K562 (cell line): ENCODE results near the gene KCNN4. TPM values are rescaled to one million over a fixed set of nuclear protein-coding genes. Genes with fewer than 3 reads are reported as not detected.
A peak's percentile ranks its signal among the peaks of the same experiment; 100 is the strongest.

Experiments
- ATAC-seq: fragments of 200-7000 bp; cut with Tn5 transposase; 3 replicates; pipeline ENCODE4 v1.9.1; 2020; ENCODE audit warnings: moderate library complexity
- BruUV-seq: library from RNA; stranded (reverse); fragments of 400-500 nt; replicated peaks from 2 replicates; lab custom pipeline; 2021; lab: Mats Ljungman, UMichigan
- CTCF ChIA-PET: fragments of 300-600 bp; formaldehyde crosslinking; extraction: SDS; loops from one replicate; lab custom pipeline; 2021; ENCODE audit warnings: low intra/inter-chr PET ratio; lab: Yijun Ruan, JAX
- POLR2A ChIA-PET: fragments of 300-600, 350-650 bp; sonication (Branson Sonifier 250); formaldehyde crosslinking; extraction: SDS; loops from one replicate; lab custom pipeline; 2021; ENCODE audit warnings: antibody characterized with exemption, inconsistent platforms; lab: Yijun Ruan, JAX
- DNase-seq, 4 experiments: peaks; one replicate each; pipeline versions ENCODE4 v3.0.0 to v3.0.0-alpha.2; 2011 to 2018; ENCODE audit warnings: low spot score in 3 of 4, mixed read lengths in 3 of 4; ENCODE audit errors: extremely low read depth in 1 of 4
- FAIRE-seq: peaks from 2 replicates; lab custom pipeline; 2011; peaks lifted over from hg19 to GRCh38; lab: Jason Lieb, UNC
- H2AFZ ChIP-seq: 2 replicates; pipeline ENCODE4 v1.6.0; 2011; ENCODE audit warnings: low read depth, low read length, control low read depth, inconsistent platforms
- H3K27ac ChIP-seq: fragments of 200-600 bp; 3 replicates; pipeline ENCODE4 v1.8.0; 2011; ENCODE audit warnings: low read depth, mild to moderate bottlenecking, control low read depth, inconsistent platforms, low read length, moderate library complexity, mixed read lengths; ENCODE audit errors: extremely low read depth
- H3K27me3 ChIP-seq, 2 experiments: fragments of 300-600 bp in 1 of 2; 2 replicates in 1 of 2; 3 replicates in 1 of 2; pipeline versions ENCODE4 v1.6.0 to v1.8.0; 2011; ENCODE audit warnings: inconsistent platforms in 2 of 2, low read length in 2 of 2, mild to moderate bottlenecking in 1 of 2, mixed read lengths in 1 of 2, moderate library complexity in 1 of 2; ENCODE audit not compliant: control insufficient read depth in 2 of 2, insufficient read depth in 2 of 2
- H3K36me3 ChIP-seq: fragments of 300-600 bp; 3 replicates; pipeline ENCODE4 v1.8.0; 2011; ENCODE audit warnings: mild to moderate bottlenecking, low read length, inconsistent platforms; ENCODE audit not compliant: control insufficient read depth, insufficient read depth
- H3K4me1 ChIP-seq, 2 experiments: fragments of 200-600 bp in 1 of 2; replicated peaks in 1 of 2; 2 replicates in 1 of 2; 3 replicates in 1 of 2; pipeline versions ENCODE4 v1.5.1 to v1.8.0; 2011; ENCODE audit warnings: inconsistent platforms in 2 of 2, low read length in 2 of 2, mild to moderate bottlenecking in 1 of 2, mixed read lengths in 1 of 2, moderate library complexity in 1 of 2; ENCODE audit not compliant: control insufficient read depth in 2 of 2, insufficient read depth in 2 of 2
- H3K4me2 ChIP-seq: 2 replicates; pipeline ENCODE4 v1.6.1; 2011; ENCODE audit warnings: low read length, control low read depth, inconsistent platforms, mixed read lengths; ENCODE audit not compliant: insufficient read depth
- H3K4me3 ChIP-seq: fragments of 200-600 bp; sonication (generic), shearing (Covaris generic); 2 replicates; pipeline ENCODE4 v1.5.1; 2016; ENCODE audit warnings: control low read depth, inconsistent platforms
- H3K79me2 ChIP-seq: fragments of 200-600 bp; 3 replicates; pipeline ENCODE4 v1.8.0; 2011; ENCODE audit warnings: low read length, inconsistent platforms; ENCODE audit not compliant: control insufficient read depth, insufficient read depth
- H3K9ac ChIP-seq, 2 experiments: 2 replicates each; pipeline versions ENCODE4 v1.6.0 to v1.6.1; 2011; ENCODE audit warnings: low read depth in 2 of 2, low read length in 2 of 2, control low read depth in 1 of 2, inconsistent platforms in 1 of 2, mild to moderate bottlenecking in 1 of 2, mixed read lengths in 1 of 2; ENCODE audit not compliant: insufficient read depth in 1 of 2
- H3K9me1 ChIP-seq: one replicate; pipeline ENCODE4 v1.6.0; 2011; ENCODE audit warnings: inconsistent platforms, mild to moderate bottlenecking, low read length, moderate library complexity; ENCODE audit not compliant: control insufficient read depth, insufficient read depth
- H3K9me3 ChIP-seq: replicated peaks from 2 replicates; pipeline ENCODE4 v1.5.1; 2011; ENCODE audit warnings: low read depth, low read length, inconsistent platforms; ENCODE audit not compliant: control insufficient read depth, insufficient read depth
- H4K20me1 ChIP-seq: replicated peaks from 2 replicates; pipeline ENCODE4 v1.6.1; 2011; ENCODE audit warnings: low read length, inconsistent platforms, mixed read lengths; ENCODE audit not compliant: control insufficient read depth, insufficient read depth
- CREB1 ChIP-seq, 2 experiments: sonication (generic) in 1 of 2; formaldehyde crosslinking in 1 of 2; IDR thresholded peaks; 2 replicates each; pipeline versions ENCODE4 v1.6.1 to v1.8.0; 2012 to 2022; ENCODE audit warnings: inconsistent platforms in 1 of 2, mild to moderate bottlenecking in 1 of 2, missing genetic modification reagents in 1 of 2, moderate library complexity in 1 of 2
- CREB3 ChIP-seq: fragments of 450-650 bp; conservative IDR thresholded peaks from 2 replicates; pipeline ENCODE4 v1.6.1; 2016; ENCODE audit warnings: missing genetic modification characterization, low read depth, mild to moderate bottlenecking, missing compliant biosample characterization, moderate library complexity
- DACH1 ChIP-seq: fragments of 450-650 bp; IDR thresholded peaks from 2 replicates; pipeline ENCODE4 v1.6.1; 2018; ENCODE audit not compliant: partially characterized antibody
- E2F3 ChIP-seq: fragments of 250-450 bp; sonication (Bioruptor Pico); IDR thresholded peaks from 2 replicates; pipeline ENCODE4 v1.4.0; 2020; ENCODE audit warnings: mild to moderate bottlenecking
- EP400 ChIP-seq: fragments of 450-650 bp; IDR thresholded peaks from 2 replicates; pipeline ENCODE4 v1.6.1; 2017; ENCODE audit warnings: antibody characterized with exemption, mild to moderate bottlenecking, moderate library complexity
- FIP1L1 ChIP-seq: fragments of 200-400 bp; formaldehyde crosslinking; IDR thresholded peaks from 2 replicates; pipeline ENCODE4 v1.6.1; 2018; ENCODE audit warnings: mild to moderate bottlenecking, low read depth, low read length; ENCODE audit not compliant: poor library complexity, severe bottlenecking
- FOXJ2 ChIP-seq: fragments of 200-800 bp; sonication (Bioruptor generic); IDR thresholded peaks from 2 replicates; pipeline ENCODE4 v1.6.1; 2016; ENCODE audit warnings: missing genetic modification characterization, missing compliant biosample characterization
- SNRNP70 ChIP-seq: fragments of 200-400 bp; formaldehyde crosslinking; optimal IDR thresholded peaks from 2 replicates; pipeline ENCODE3; 2017; ENCODE audit warnings: low read depth, low read length
- TRIM24 ChIP-seq, 2 experiments: fragments of 450-650 bp; IDR thresholded peaks; 2 replicates each; pipeline ENCODE4 v1.6.1; 2016
- ZNF197 ChIP-seq: fragments of 200-800 bp; sonication (Bioruptor generic); IDR thresholded peaks from 2 replicates; pipeline ENCODE4 v1.6.1; 2016; ENCODE audit warnings: low read depth, missing genetic modification characterization, missing compliant biosample characterization
- ZNF212 ChIP-seq: fragments of 450-650 bp; formaldehyde crosslinking; IDR thresholded peaks from 2 replicates; pipeline ENCODE4 v1.4.0; 2020; ENCODE audit warnings: mild to moderate bottlenecking
- ZNF586 ChIP-seq: fragments of 450-650 bp; formaldehyde crosslinking; conservative IDR thresholded peaks from 2 replicates; pipeline ENCODE4 v1.4.0; 2020; ENCODE audit warnings: mild to moderate bottlenecking, moderate library complexity
- ZNF766 ChIP-seq: fragments of 200-800 bp; sonication (Bioruptor generic); conservative IDR thresholded peaks from 2 replicates; pipeline ENCODE4 v1.6.1; 2016; ENCODE audit warnings: missing genetic modification characterization, missing compliant biosample characterization
- WGBS: fragments of 100-300 bp; shearing (Covaris generic); methylation state at CpG from one replicate; pipeline ENCODE4 v1.1.6; 2016; ENCODE audit warnings: low coverage, mixed read lengths; ENCODE audit not compliant: insufficient coverage; ENCODE audit errors: missing lambda C conversion rate; 5-methylcytosine and 5-hydroxymethylcytosine counted together
- in situ Hi-C: fragments of 300-500 bp; cut with MboI; formaldehyde crosslinking; loops from 4 replicates; pipeline ENCODE4 v1.15.0; 2018; ENCODE audit warnings: inconsistent platforms, mixed read lengths
- intact Hi-C: fragments of 100-400 bp; cut with micrococcal nuclease; formaldehyde crosslinking; loops from 2 replicates; pipeline ENCODE4 v1.14.2; 2022
- polyA plus RNA-seq, 8 experiments: library from polyadenylated mRNA; depleted of rRNA in 4 of 8; stranded (reverse) in 5 of 8; unstranded in 3 of 8; fragments of >200 nt; fragmentation: Nextera tagmentation in 2 of 8; fragmentation: Illumina TruSeq in 1 of 8; extraction: Ambion mirVana in 2 of 8; extraction: Trizol in 1 of 8; gene quantifications; 2 replicates each; pipeline versions ENCODE4 v1.2.1 to v1.2.3, GENCODE V29; 2011 to 2014; ENCODE audit warnings: inconsistent platforms in 1 of 8, missing spikeins in 1 of 8
- total RNA-seq, 7 experiments: library from RNA; depleted of rRNA in 6 of 7; stranded (reverse); fragments of >200 nt in 6 of 7; fragmentation: Illumina TruSeq in 2 of 7; extraction: Trizol in 2 of 7; gene quantifications; 2 replicates each; pipeline versions ENCODE4 v1.2.1 to v1.2.3, GENCODE V29; 2011 to 2021; ENCODE audit warnings: low replicate concordance in 1 of 7
- TF ChIP-seq, protein P1 (sequence below), 2 experiments: fragments of 450-650 bp; IDR thresholded peaks; 2 replicates each; pipeline ENCODE4 v1.6.1; 2018; ENCODE audit warnings: mild to moderate bottlenecking in 2 of 2, low read depth in 1 of 2; ENCODE audit not compliant: partially characterized antibody in 2 of 2

KCNN4 gene
- total and polyA plus RNA-seq, 9 of the 15 experiments (the other 6 are each of a cell fraction or from before 2014, with no cell fraction given) = 0.53 to 37.7 (median 25.9) TPM

GRCh38 chr19:43774940-43775258, 5.9 kb downstream of the KCNN4 start (continued):
- TF ChIP-seq FOXJ2 (tag) = 0 out of 2 replicates have a peak, but pooled peaks have one; percentile 35
- TF ChIP-seq ZNF212 (CRISPR knock-in tag) = 0 out of 2 replicates have a peak, but pooled peaks have one; percentile 4
- 0 out of 2 replicates have a peak, but pooled peaks have one; percentile 0 for TF ChIP-seq ZNF586 (CRISPR knock-in tag)
- TF ChIP-seq CREB3 (tag) = peak; percentile 64; the same call in 1 of the 2 replicates
- 0 out of 2 replicates have a peak, but pooled peaks have one; percentile 31 for TF ChIP-seq ZNF197 (CRISPR knock-in tag)
- TF ChIP-seq, all 486 proteins: peak for 15; not testable (repeated sequence) for 471

DNA sequence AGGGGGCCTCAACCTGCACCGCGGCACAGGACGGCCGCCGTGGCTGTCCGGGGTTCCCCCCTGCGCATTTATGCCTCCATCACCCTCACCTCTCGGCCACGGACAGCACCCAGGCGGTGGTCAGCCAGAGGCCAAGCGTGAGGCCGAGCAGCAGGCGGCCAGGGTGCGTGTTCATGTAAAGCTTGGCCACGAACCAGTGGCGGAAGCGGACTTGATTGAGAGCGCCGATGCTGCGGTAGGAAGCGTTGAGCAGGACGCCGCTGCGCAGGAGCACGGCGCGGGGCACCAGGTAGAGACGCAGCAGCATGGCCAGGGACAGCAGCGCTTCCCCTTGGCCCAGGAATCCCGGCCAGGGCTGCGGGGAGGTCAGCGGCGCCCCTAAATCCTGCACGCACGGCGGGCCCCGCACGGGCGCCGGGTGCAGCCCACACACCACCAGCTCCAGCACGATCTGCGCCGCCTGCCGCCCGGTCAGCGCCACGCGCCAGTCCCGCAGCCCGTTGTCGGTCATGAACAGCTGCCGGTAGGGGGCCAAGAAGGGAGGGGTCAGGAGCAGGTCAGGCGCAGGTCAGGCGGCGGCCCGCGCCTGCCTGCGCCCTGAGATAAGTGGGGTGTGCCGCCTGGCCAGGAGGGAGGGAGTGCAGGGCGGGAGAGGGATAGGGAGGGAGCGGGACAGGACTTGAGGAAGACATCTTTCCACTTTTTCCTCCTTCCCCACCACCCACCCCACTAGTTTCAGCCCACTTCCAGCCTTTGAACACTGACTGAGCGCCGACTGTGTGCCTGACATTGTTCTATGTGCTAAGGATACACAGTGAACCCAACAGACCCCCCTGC, 6.5 kb downstream of the KCNN4 start:
- H3K9me1 ChIP-seq = no peaks in the 10 kb centered on the region
- H3K27me3 ChIP-seq = no peaks in the 10 kb centered on the region
- H3K4me3 ChIP-seq = peak overlapping the region; percentile 51
- in situ Hi-C loops = no loop called here
- H3K79me2 ChIP-seq = peaks cover 68% of the 10 kb centered on the region
- peak overlapping the region; percentile 80 to 92 for H3K9ac ChIP-seq
- CTCF ChIA-PET = interaction anchor here (0.7 to 2.0 kb wide), 3 partner anchors 8 to 29 kb away, joined by 3 to 14 read pairs (median 4); no protein-coding TSS in a partner anchor
- no peaks in the 10 kb centered on the region for H3K9me3 ChIP-seq
- peaks cover 61 to 63% of the 10 kb centered on the region in 2 experiments for H3K4me1 ChIP-seq
- peak; percentile 88 for ATAC-seq
- peaks cover 35% of the 10 kb centered on the region for H3K36me3 ChIP-seq
- H3K4me2 ChIP-seq = peak overlapping the region; percentile 92
- BruUV-seq = no TSS peak
- peak overlapping the region; percentile 95 for H3K27ac ChIP-seq
- DNase-seq = peak; percentile 96 to 98 (median 97)
- no peaks in the 10 kb centered on the region for H4K20me1 ChIP-seq
- WGBS = 2% methylated on average over 37 of the region's 63 CpGs
- H2AFZ ChIP-seq = peak overlapping the region; percentile 90
- FAIRE-seq = peak; percentile 79
- intact Hi-C loops = loop anchor here (1.0 kb wide), 1 partner anchor 11 kb away; no protein-coding TSS in a partner anchor
- POLR2A ChIA-PET = interaction anchor here (0.6 to 9.9 kb wide), 5 partner anchors 8 to 316 kb away, joined by 3 to 71 read pairs (median 16); partner anchors contain the start of gene SMG9
- TF ChIP-seq SNRNP70 (no peak), ZNF766 (peak; percentile 89), DACH1 (peak; percentile 86), EP400 (peak; percentile 88), CREB1 (IDR thresholded peaks at IDR 0.05) (peak; percentile 78), CREB1 (CRISPR knock-in tag; IDR thresholded peaks at IDR 0.05) (peak; percentile 88), TRIM24 (IDR thresholded peaks at IDR 0.05) (peak; percentile 83 to 93), E2F3 (CRISPR knock-in tag) (peak; percentile 78; the same call in 1 of the 2 replicates), FIP1L1 (peak; percentile 99)
- TF ChIP-seq, protein P1, sequence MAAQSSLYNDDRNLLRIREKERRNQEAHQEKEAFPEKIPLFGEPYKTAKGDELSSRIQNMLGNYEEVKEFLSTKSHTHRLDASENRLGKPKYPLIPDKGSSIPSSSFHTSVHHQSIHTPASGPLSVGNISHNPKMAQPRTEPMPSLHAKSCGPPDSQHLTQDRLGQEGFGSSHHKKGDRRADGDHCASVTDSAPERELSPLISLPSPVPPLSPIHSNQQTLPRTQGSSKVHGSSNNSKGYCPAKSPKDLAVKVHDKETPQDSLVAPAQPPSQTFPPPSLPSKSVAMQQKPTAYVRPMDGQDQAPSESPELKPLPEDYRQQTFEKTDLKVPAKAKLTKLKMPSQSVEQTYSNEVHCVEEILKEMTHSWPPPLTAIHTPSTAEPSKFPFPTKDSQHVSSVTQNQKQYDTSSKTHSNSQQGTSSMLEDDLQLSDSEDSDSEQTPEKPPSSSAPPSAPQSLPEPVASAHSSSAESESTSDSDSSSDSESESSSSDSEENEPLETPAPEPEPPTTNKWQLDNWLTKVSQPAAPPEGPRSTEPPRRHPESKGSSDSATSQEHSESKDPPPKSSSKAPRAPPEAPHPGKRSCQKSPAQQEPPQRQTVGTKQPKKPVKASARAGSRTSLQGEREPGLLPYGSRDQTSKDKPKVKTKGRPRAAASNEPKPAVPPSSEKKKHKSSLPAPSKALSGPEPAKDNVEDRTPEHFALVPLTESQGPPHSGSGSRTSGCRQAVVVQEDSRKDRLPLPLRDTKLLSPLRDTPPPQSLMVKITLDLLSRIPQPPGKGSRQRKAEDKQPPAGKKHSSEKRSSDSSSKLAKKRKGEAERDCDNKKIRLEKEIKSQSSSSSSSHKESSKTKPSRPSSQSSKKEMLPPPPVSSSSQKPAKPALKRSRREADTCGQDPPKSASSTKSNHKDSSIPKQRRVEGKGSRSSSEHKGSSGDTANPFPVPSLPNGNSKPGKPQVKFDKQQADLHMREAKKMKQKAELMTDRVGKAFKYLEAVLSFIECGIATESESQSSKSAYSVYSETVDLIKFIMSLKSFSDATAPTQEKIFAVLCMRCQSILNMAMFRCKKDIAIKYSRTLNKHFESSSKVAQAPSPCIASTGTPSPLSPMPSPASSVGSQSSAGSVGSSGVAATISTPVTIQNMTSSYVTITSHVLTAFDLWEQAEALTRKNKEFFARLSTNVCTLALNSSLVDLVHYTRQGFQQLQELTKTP (IDR thresholded peaks at IDR 0.05; ENCODE audit: low read depth in 1 of 2, partially characterized antibody in 2 of 2) = peak in 1 of 2 experiments; percentile 78
